ENCODE measurements around the gene FZD4.

GRCh38 chr11:86900162-86900561, 55.0 kb downstream of the FZD4 start:
- no peak for TF ChIP-seq CTCF (IDR thresholded peaks at IDR 0.05)
- no peak for TF ChIP-seq EZH2 (IDR thresholded peaks at IDR 0.05; ENCODE audit: borderline replicate concordance, insufficient read depth, low read depth, low read length, poor library complexity, severe bottlenecking)

Measured in B cell (primary cell).